HG03108 (cell line): ENCODE data around the gene NFKBIL1.
"Not testable (repeated sequence)": the region's sequence is repeated elsewhere in the genome, so short reads cannot be mapped to it uniquely, and the experiment has no call there.

Source experiments
- ATAC-seq: cut with Tn5 transposase; IDR thresholded peaks from one replicate; pipeline ENCODE4 v1.9.1; 2021; ENCODE audit warnings: moderate library complexity; ENCODE audit not compliant: unreplicated experiment

NFKBIL1 gene

DNA sequence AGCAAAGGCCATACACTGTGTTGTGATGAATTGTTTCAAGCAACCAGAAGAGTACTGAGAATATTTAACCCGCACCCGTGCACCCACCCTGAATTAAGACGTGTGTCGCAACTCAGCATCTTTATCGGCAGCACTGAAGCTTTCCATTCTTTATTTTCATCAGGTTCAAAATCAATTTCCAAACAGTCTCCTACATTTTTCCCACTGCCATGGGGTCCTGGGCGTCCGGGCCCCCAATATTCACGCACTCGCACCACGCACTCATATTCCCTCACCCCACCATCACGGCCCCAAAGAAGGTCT lies 33.0 kb downstream of the NFKBIL1 start:
- no peak for ATAC-seq

- peak; percentile 44 for ATAC-seq
These were observed 33.5 kb downstream of the NFKBIL1 start for GRCh38 chr6:31580807-31581433.

DNA sequence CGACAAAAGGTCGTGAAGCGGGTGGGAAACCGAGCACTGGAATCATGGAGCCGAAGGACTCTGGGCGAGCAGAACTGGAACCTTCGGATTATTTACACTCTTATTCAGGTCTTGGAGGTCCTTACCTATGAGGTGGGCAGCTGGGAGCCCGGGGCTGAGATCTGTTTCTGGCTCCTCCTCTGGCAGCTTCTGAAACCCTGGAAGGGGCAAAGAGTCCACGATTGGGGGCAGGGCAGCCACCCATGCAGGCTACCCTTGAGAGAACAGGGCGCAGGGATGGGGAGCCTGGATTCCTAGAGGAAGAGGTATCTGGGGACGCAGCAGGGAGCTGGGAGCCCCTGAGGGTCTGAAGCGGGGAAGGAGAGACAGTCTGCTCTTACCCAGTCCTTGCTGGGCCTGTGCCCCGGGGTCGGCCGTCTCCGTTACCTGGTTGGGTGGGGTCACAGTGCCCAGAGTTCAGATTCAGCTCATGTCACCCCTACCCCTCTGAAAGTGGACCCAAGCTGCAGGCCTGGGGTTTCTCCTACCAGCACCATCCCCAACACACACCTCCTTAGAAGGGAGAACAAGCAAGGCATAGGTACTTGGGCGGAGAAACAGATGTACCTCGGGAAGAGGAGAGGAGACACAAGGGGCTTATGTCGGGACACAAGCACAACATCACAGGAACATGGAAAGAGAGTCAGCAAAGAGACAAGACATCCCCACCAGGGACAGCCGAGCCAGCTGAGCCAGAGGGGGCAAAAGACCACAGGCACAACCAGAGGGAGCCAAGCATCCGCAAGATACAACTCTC lies 34.2 kb downstream of the NFKBIL1 start:
- ATAC-seq: no peak

DNA sequence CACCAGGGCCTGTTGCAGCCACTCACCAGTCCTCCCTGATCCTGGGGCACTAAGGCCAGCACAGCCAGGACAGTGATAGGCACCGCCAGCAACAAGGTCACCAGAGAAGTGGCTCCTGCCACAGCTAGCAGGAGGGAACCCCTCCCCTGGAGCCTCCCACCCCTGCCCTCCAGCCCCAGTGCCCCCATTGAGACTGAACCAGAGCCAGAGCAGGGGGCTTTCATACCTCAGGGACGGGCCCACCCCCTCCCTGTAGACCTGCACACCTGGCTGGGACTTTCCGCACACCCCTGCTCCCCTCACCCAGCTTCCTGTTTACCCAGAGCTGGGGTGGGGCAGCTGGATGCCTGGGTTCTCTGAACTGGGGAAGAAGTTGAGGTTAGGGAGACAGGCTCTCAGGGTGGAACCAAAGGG lies 34.8 kb downstream of the NFKBIL1 start, which contains the start of gene LTB:
LTB (minus strand) TSS at position 195 of the 414 bp plus-strand sequence; CDS start at position 188, 7 bp downstream.
- ATAC-seq: no peak

DNA sequence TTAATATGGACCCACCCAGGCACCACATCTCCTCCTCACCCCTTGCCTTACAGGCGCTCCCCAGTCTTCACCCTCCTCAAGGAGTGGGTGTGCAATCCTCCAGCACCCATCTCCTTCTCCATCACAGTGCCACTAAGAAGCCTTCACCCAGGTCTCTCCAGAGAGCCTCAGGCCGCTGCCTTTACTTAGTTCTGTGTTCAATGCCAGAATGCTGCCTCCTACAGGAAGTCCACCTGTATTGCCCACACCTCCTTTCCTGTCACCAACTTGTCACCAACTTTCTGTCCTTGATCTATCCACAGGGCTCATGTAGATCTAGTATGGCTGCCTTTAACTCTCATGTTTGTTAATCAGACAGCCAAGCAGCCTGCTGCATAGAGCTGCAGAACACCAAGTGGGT lies 38.1 kb downstream of the NFKBIL1 start:
- ATAC-seq: no peak

DNA sequence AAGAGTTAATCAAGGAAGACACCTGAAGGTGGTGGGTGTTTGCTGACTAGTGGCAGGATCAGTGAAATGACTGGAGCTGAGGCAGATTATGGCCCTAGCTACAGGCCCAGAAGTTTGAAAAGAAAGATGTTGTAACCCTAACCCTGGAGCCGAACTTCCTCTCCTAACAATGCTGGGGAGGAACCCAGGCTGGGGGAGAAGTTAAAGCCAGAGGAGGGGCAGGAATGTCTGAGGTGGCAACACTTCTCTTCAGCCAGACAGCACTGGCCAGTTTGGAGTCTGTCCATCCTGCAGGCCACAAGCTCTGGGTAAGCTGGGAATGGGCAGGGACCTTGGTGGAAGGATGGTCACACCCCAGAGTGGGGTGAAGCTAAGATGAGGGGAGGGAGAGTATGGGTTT lies 38.6 kb downstream of the NFKBIL1 start, which contains the start of gene LST1:
LST1 (plus strand) TSS at position 270 of the 400 bp plus-strand sequence. CDS start 1,023 bp downstream, outside the sequence.
- ATAC-seq: no peak

DNA sequence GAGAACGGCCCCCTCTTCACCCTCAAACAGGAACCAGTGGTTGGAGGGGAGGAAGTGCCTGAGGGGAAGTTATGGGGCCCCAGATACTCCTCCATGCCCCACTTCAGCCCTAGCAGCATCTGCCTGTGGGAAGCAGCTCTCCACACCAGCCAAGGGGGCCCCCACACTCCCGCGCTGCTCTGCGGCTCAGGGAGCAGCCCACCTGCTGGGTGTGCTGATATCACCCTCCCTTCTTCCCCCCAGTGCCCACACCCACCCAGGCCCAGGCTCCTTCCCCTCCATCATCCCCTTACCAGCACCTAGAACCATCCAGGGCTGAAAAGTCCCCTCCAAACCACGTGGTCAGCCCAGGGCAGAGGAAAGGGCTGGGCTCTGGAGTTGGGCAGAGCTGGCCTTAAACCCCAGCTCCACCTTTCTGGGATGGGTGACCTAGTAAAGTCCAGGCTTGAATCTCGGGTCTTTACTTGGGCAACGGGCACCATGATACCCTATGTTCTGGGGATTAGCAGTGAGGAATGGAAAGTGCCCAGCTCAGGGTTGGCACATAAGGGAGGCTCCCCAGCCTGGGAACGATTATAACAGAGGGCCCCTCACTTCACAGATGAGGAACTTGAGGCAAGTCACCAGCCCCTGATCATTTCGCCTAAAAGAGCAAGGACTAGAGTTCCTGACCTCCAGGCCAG lies 39.3 kb downstream of the NFKBIL1 start:
- ATAC-seq: no peak

GRCh38 chr6:31587791-31588777 lies 40.7 kb downstream of the NFKBIL1 start:
- ATAC-seq: no peak

- no peak for ATAC-seq
These were observed 41.7 kb downstream of the NFKBIL1 start for GRCh38 chr6:31588871-31589650.

GRCh38 chr6:31590691-31591090 lies 43.3 kb downstream of the NFKBIL1 start:
- not testable (repeated sequence) for ATAC-seq

- no peak for ATAC-seq
These were observed 45.0 kb downstream of the NFKBIL1 start for GRCh38 chr6:31592396-31592771.

- no peak for ATAC-seq
These were observed 49.6 kb downstream of the NFKBIL1 start for GRCh38 chr6:31597006-31597405.

- no peak for ATAC-seq
These were observed 59.9 kb downstream of the NFKBIL1 start for GRCh38 chr6:31607317-31607716.
